SW480 (cell line): ENCODE measurements around the gene CHST1.

Experiments
- DNase-seq: peaks from one replicate; pipeline ENCODE4 v3.0.0-alpha.2; 2016; ENCODE audit warnings: low spot score

The CHST1 gene

GRCh38 chr11:45660729-45661438 lies 4.5 kb downstream of the CHST1 start:
- no peak for DNase-seq

GRCh38 chr11:45659818-45660160 lies 5.6 kb downstream of the CHST1 start:
- no peak for DNase-seq

- no peak for DNase-seq
These were observed 6.2 kb downstream of the CHST1 start for GRCh38 chr11:45659031-45659817.

- peak; percentile 73 for DNase-seq
These were observed 7.0 kb downstream of the CHST1 start for GRCh38 chr11:45658292-45658991.

GRCh38 chr11:45657496-45658260 lies 7.7 kb downstream of the CHST1 start:
- DNase-seq: no peak

- DNase-seq: no peak
These were observed 9.6 kb downstream of the CHST1 start for GRCh38 chr11:45655831-45656230.

GRCh38 chr11:45655347-45655756 lies 10.1 kb downstream of the CHST1 start:
- peak; percentile 65 for DNase-seq

GRCh38 chr11:45655012-45655283 lies 10.5 kb downstream of the CHST1 start:
- DNase-seq: no peak

GRCh38 chr11:45654231-45655011 lies 11.0 kb downstream of the CHST1 start:
- no peak for DNase-seq

GRCh38 chr11:45653277-45653676 lies 12.1 kb downstream of the CHST1 start:
- no peak for DNase-seq

GRCh38 chr11:45652781-45653180 lies 12.6 kb downstream of the CHST1 start:
- no peak for DNase-seq

- DNase-seq: no peak
These were observed 13.3 kb downstream of the CHST1 start for GRCh38 chr11:45651841-45652749.

- DNase-seq: no peak
These were observed 14.3 kb downstream of the CHST1 start for GRCh38 chr11:45651156-45651555.

GRCh38 chr11:45650166-45651095 lies 15.0 kb downstream of the CHST1 start:
- DNase-seq: no peak

GRCh38 chr11:45649544-45650165 lies 15.8 kb downstream of the CHST1 start:
- DNase-seq: no peak

- DNase-seq: no peak
These were observed 16.5 kb downstream of the CHST1 start for GRCh38 chr11:45648931-45649330.

- no peak for DNase-seq
These were observed 17.6 kb downstream of the CHST1 start for GRCh38 chr11:45647786-45648185.

- no peak for DNase-seq
These were observed 18.1 kb downstream of the CHST1 start for GRCh38 chr11:45647329-45647728.
